Neural cell (in vitro differentiated cells): ENCODE measurements around the gene NELL1. TPM values are rescaled to one million over a fixed set of nuclear protein-coding genes. Genes with fewer than 3 reads are reported as not detected.

Experiments used
- H2AFZ ChIP-seq: fragments of 200-600, 300-800 bp; sonication (generic), shearing (Covaris generic); 2 replicates; pipeline ENCODE4 v1.6.0; 2014; ENCODE audit warnings: low read depth, mild to moderate bottlenecking, antibody characterized with exemption, low read length, moderate library complexity
- H3F3A ChIP-seq: fragments of 200-600 bp; shearing (Covaris generic); 2 replicates; pipeline ENCODE4 v1.6.1; 2016; ENCODE audit warnings: mild to moderate bottlenecking, moderate library complexity, mixed read lengths, antibody characterized with exemption, low read length; ENCODE audit not compliant: insufficient read depth, poor library complexity, severe bottlenecking
- H3K27ac ChIP-seq: fragments of 200-600, 300-800 bp; sonication (generic), shearing (Covaris generic); 2 replicates; pipeline ENCODE4 v1.5.1; 2014; ENCODE audit warnings: mild to moderate bottlenecking, low read length, moderate library complexity
- H3K27me3 ChIP-seq: fragments of 300-800, 200-600 bp; sonication (generic), shearing (Covaris generic); 2 replicates; pipeline ENCODE4 v1.6.0; 2014; ENCODE audit warnings: mild to moderate bottlenecking, low read depth, low read length, moderate library complexity; ENCODE audit not compliant: insufficient read depth
- H3K36me3 ChIP-seq: fragments of 300-800, 200-600 bp; sonication (generic), shearing (Covaris generic); 2 replicates; pipeline ENCODE4 v1.5.1; 2014; ENCODE audit warnings: mild to moderate bottlenecking, antibody characterized with exemption, low read length, moderate library complexity; ENCODE audit not compliant: insufficient read depth
- H3K4me2 ChIP-seq: fragments of 300-800, 200-600 bp; sonication (generic), shearing (Covaris generic); 2 replicates; pipeline ENCODE4 v1.6.0; 2014; ENCODE audit warnings: mild to moderate bottlenecking, low read length
- H3K4me3 ChIP-seq: fragments of 300-800, 200-600 bp; sonication (generic), shearing (Covaris generic); 2 replicates; pipeline ENCODE4 v1.5.1; 2014; ENCODE audit warnings: mild to moderate bottlenecking, low read length, moderate library complexity
- H3K79me2 ChIP-seq: fragments of 200-600 bp; shearing (Covaris generic); replicated peaks from 2 replicates; pipeline ENCODE4 v1.6.0; 2014; ENCODE audit warnings: mild to moderate bottlenecking, low read length, moderate library complexity; ENCODE audit not compliant: insufficient read depth
- H3K9ac ChIP-seq: fragments of 300-800, 200-600 bp; sonication (generic), shearing (Covaris generic); 2 replicates; pipeline ENCODE4 v1.6.1; 2016; ENCODE audit warnings: mild to moderate bottlenecking, low read length, mixed read lengths
- H3K9me2 ChIP-seq: fragments of 200-600 bp; shearing (Covaris generic); 2 replicates; pipeline ENCODE4 v1.6.1; 2016; ENCODE audit warnings: mild to moderate bottlenecking, low read length, mixed read lengths; ENCODE audit not compliant: insufficient read depth
- H3K9me3 ChIP-seq: fragments of 200-600, 300-800 bp; sonication (generic), shearing (Covaris generic); 2 replicates; pipeline ENCODE4 v1.6.1; 2016; ENCODE audit warnings: mild to moderate bottlenecking, mixed run types, low read length, moderate library complexity, mixed read lengths
- H4K20me1 ChIP-seq: fragments of 200-600 bp; shearing (Covaris generic); 2 replicates; pipeline ENCODE4 v1.6.1; 2016; ENCODE audit warnings: mild to moderate bottlenecking, mixed run types; ENCODE audit not compliant: insufficient read depth
- CTCF ChIP-seq: fragments of 450-650 bp; IDR thresholded peaks from 2 replicates; pipeline ENCODE4 v1.5.1; 2014; ENCODE audit warnings: antibody characterized with exemption, mild to moderate bottlenecking, moderate library complexity; ENCODE audit not compliant: poor library complexity, severe bottlenecking
- EP300 ChIP-seq: fragments of 450-650 bp; conservative IDR thresholded peaks from 2 replicates; pipeline ENCODE4 v1.6.1; 2014; ENCODE audit warnings: antibody characterized with exemption, mild to moderate bottlenecking, moderate library complexity; ENCODE audit not compliant: poor library complexity, severe bottlenecking
- EZH2 ChIP-seq: fragments of 200-600, 300-800 bp; shearing (Covaris generic), sonication (generic); IDR thresholded peaks from 2 replicates; pipeline ENCODE4 v1.6.1; 2014; ENCODE audit warnings: antibody characterized with exemption, low read length, borderline replicate concordance, mild to moderate bottlenecking; ENCODE audit not compliant: insufficient read depth, poor library complexity, severe bottlenecking
- MXI1 ChIP-seq: fragments of 450-650 bp; conservative IDR thresholded peaks from 2 replicates; pipeline ENCODE4 v1.6.1; 2014; ENCODE audit warnings: antibody characterized with exemption, mild to moderate bottlenecking; ENCODE audit not compliant: poor library complexity, severe bottlenecking
- POLR2AphosphoS5 ChIP-seq: IDR thresholded peaks from 2 replicates; pipeline ENCODE4 v1.6.1; 2012
- RAD21 ChIP-seq: fragments of 450-650 bp; conservative IDR thresholded peaks from 2 replicates; pipeline ENCODE4 v1.6.1; 2014; ENCODE audit warnings: antibody characterized with exemption, mild to moderate bottlenecking, moderate library complexity
- REST ChIP-seq: IDR thresholded peaks from 2 replicates; pipeline ENCODE4 v1.6.1; 2012; ENCODE audit warnings: borderline replicate concordance
- SMC3 ChIP-seq: fragments of 450-650 bp; conservative IDR thresholded peaks from 2 replicates; pipeline ENCODE4 v1.6.1; 2014; ENCODE audit warnings: antibody characterized with exemption, mild to moderate bottlenecking, moderate library complexity; ENCODE audit not compliant: poor library complexity
- TAF1 ChIP-seq: IDR thresholded peaks from 2 replicates; pipeline ENCODE4 v1.6.1; 2012; ENCODE audit warnings: low read depth
- polyA plus RNA-seq: library from polyadenylated mRNA; depleted of rRNA; stranded (reverse); fragments of >200 nt; gene quantifications from 2 replicates; pipeline ENCODE4 v1.2.3, GENCODE V29; 2014

The NELL1 gene
- polyA plus RNA-seq, 1 donor from 2014 or later: 70.4 TPM

- no peaks in the 10 kb centered on the region for H3K79me2 ChIP-seq
- H2AFZ ChIP-seq: no peak overlapping the region
Observed at GRCh38 chr11:21205205-21205604, 535.8 kb downstream of the NELL1 start.

DNA sequence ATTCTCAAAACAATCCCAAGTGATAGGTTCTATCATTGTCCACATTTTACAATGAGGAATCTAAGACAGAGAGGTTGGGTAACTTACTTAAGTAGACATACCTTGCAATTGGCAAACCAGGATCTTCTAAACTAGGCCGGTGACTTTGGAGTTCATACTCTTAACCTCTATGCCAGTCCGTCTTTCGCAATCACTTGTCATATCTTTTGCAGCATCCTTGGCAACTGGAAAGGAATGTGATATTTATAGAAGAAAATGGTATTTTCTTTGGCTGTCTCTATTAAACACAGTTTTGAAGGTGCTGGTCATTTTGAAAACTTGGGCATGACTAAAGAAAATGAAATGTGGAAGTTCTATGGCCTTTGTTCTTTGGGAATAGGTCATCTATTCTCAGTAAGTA, 556.5 kb downstream of the NELL1 start:
- Histone ChIP-seq H3K79me2 (no peaks in the 10 kb centered on the region), H4K20me1 (no peaks in the 10 kb centered on the region), H3K9me3 (no peaks in the 10 kb centered on the region), H3K27me3 (no peaks in the 10 kb centered on the region), H3K27ac (no peak overlapping the region), H2AFZ (no peak overlapping the region), H3K9ac (no peak overlapping the region), H3K36me3 (no peaks in the 10 kb centered on the region), H3F3A (no peaks in the 10 kb centered on the region), H3K9me2 (no peaks in the 10 kb centered on the region), H3K4me3 (no peak overlapping the region), H3K4me2 (no peak overlapping the region)
- no peak for TF ChIP-seq MXI1
- no peak for TF ChIP-seq TAF1
- TF ChIP-seq EZH2: no peak
- no peak for TF ChIP-seq REST
- TF ChIP-seq EP300: no peak
- TF ChIP-seq RAD21: no peak

More at GRCh38 chr11:21205205-21205604, 535.8 kb downstream of the NELL1 start:
- H3K27me3 ChIP-seq: no peaks in the 10 kb centered on the region
- TF ChIP-seq RAD21 (no peak), EZH2 (no peak), EP300 (no peak), REST (no peak), POLR2AphosphoS5 (no peak), TAF1 (no peak), MXI1 (no peak), SMC3 (no peak), CTCF (no peak)
- no peaks in the 10 kb centered on the region for H3K9me3 ChIP-seq
- H3K9ac ChIP-seq: no peak overlapping the region
- H3K27ac ChIP-seq: no peak overlapping the region
- H3K4me3 ChIP-seq: no peak overlapping the region
- H3F3A ChIP-seq: no peaks in the 10 kb centered on the region
- H3K4me2 ChIP-seq: no peak overlapping the region
- no peaks in the 10 kb centered on the region for H3K36me3 ChIP-seq
- no peaks in the 10 kb centered on the region for H3K9me2 ChIP-seq
- H4K20me1 ChIP-seq: no peaks in the 10 kb centered on the region
